GM23338 (cell line): ENCODE results near the gene BTN3A1. TPM values are rescaled to one million over a fixed set of nuclear protein-coding genes. Genes with fewer than 3 reads are reported as not detected.
A peak's percentile ranks its signal among the peaks of the same experiment; 100 is the strongest.

Experiments used
- ATAC-seq: fragments of 200-7000 bp; cut with Tn5 transposase; 3 replicates; pipeline ENCODE4 v1.9.1; 2020
- DNase-seq: peaks from one replicate; pipeline ENCODE4 v3.0.0-alpha.2; 2015; ENCODE audit warnings: low spot score
- H2AFZ ChIP-seq: fragments of 200-600 bp; sonication (generic); 2 replicates; pipeline ENCODE4 v1.8.0; 2016; ENCODE audit warnings: antibody characterized with exemption, mild to moderate bottlenecking, moderate library complexity
- H3F3A ChIP-seq: fragments of 200-600 bp; sonication (generic); replicated peaks from 2 replicates; pipeline ENCODE4 v1.8.0; 2017; ENCODE audit warnings: antibody characterized with exemption, mixed run types, low read depth
- H3K27ac ChIP-seq: fragments of 200-600 bp; sonication (generic); 2 replicates; pipeline ENCODE4 v1.6.1; 2016; ENCODE audit warnings: low read depth
- H3K27me3 ChIP-seq: fragments of 200-600 bp; sonication (generic); 2 replicates; pipeline ENCODE4 v1.8.0; 2016; ENCODE audit warnings: mild to moderate bottlenecking, mixed run types, moderate library complexity; ENCODE audit not compliant: insufficient read depth
- H3K36me3 ChIP-seq: fragments of 200-600 bp; sonication (generic); 2 replicates; pipeline ENCODE4 v1.8.0; 2016; ENCODE audit warnings: mild to moderate bottlenecking; ENCODE audit not compliant: insufficient read depth
- H3K4me1 ChIP-seq: fragments of 200-600 bp; sonication (generic); 2 replicates; pipeline ENCODE4 v1.8.0; 2016; ENCODE audit warnings: mild to moderate bottlenecking, moderate library complexity; ENCODE audit not compliant: insufficient read depth
- H3K4me2 ChIP-seq: fragments of 200-600 bp; sonication (generic); 2 replicates; pipeline ENCODE4 v1.7.1; 2017; ENCODE audit warnings: mixed run types
- H3K4me3 ChIP-seq: fragments of 200-600 bp; sonication (generic); 2 replicates; pipeline ENCODE4 v1.6.1; 2016; ENCODE audit warnings: mixed run types
- H3K79me2 ChIP-seq: fragments of 200-600 bp; sonication (generic); replicated peaks from 2 replicates; pipeline ENCODE4 v1.8.0; 2017; ENCODE audit warnings: mild to moderate bottlenecking; ENCODE audit not compliant: insufficient read depth
- H3K9me2 ChIP-seq: fragments of 200-600 bp; sonication (generic); 2 replicates; pipeline ENCODE4 v1.8.0; 2017; ENCODE audit not compliant: insufficient read depth
- H4K20me1 ChIP-seq: fragments of 200-600 bp; sonication (generic); replicated peaks from 2 replicates; pipeline ENCODE4 v1.8.0; 2017; ENCODE audit warnings: mild to moderate bottlenecking; ENCODE audit not compliant: insufficient read depth
- H3K27ac Mint-ChIP-seq: 2 replicates; pipeline ENCODE4 v1.8.0; 2020; ENCODE audit warnings: inconsistent platforms, mild to moderate bottlenecking, moderate library complexity, mixed read lengths
- H3K27me3 Mint-ChIP-seq: 3 replicates; pipeline ENCODE4 v1.8.0; 2022; ENCODE audit warnings: low read depth, mild to moderate bottlenecking, moderate library complexity, mixed read lengths, inconsistent platforms; ENCODE audit not compliant: insufficient read depth, poor library complexity
- H3K36me3 Mint-ChIP-seq: 3 replicates; pipeline ENCODE4 v1.8.0; 2021; ENCODE audit warnings: low read depth, mild to moderate bottlenecking, inconsistent platforms, moderate library complexity, mixed read lengths
- H3K4me1 Mint-ChIP-seq: 3 replicates; pipeline ENCODE4 v1.8.0; 2020; ENCODE audit warnings: mild to moderate bottlenecking, inconsistent platforms, mixed read lengths
- H3K4me3 Mint-ChIP-seq: 3 replicates; pipeline ENCODE4 v1.8.0; 2021; ENCODE audit warnings: moderate library complexity, mild to moderate bottlenecking, inconsistent platforms, mixed read lengths
- H3K9me3 Mint-ChIP-seq: 3 replicates; pipeline ENCODE4 v1.8.0; 2020; ENCODE audit warnings: moderate library complexity, mild to moderate bottlenecking, inconsistent platforms, mixed read lengths
- CREB1 ChIP-seq: fragments of 250-450 bp; sonication (Bioruptor Pico); IDR thresholded peaks from 2 replicates; pipeline ENCODE4 v1.5.0; 2020; ENCODE audit warnings: low read depth, mild to moderate bottlenecking, moderate library complexity
- CTCF ChIP-seq, 2 experiments: fragments of 200-600 bp in 1 of 2; sonication (generic) in 1 of 2; conservative IDR thresholded peaks; 2 replicates each; pipeline versions ENCODE4 v1.5.1 to v1.6.1; 2016 to 2017; ENCODE audit warnings: antibody characterized with exemption in 2 of 2, low read depth in 2 of 2, mild to moderate bottlenecking in 2 of 2, moderate library complexity in 1 of 2
- ETS1 ChIP-seq: IDR thresholded peaks from 2 replicates; pipeline ENCODE4 v1.6.1; 2016; ENCODE audit warnings: antibody characterized with exemption
- EZH2 ChIP-seq: fragments of 200-600 bp; sonication (generic); IDR thresholded peaks from one replicate; pipeline ENCODE4 v1.8.0; 2017; ENCODE audit warnings: antibody characterized with exemption, mild to moderate bottlenecking, low read depth; ENCODE audit not compliant: unreplicated experiment
- EZH2phosphoT487 ChIP-seq: fragments of 200-600 bp; sonication (generic); IDR thresholded peaks from one replicate; pipeline ENCODE4 v1.8.1; 2018; ENCODE audit warnings: antibody characterized with exemption; ENCODE audit not compliant: unreplicated experiment
- JUNB ChIP-seq: IDR thresholded peaks from one replicate; pipeline ENCODE4 v1.6.1; 2016; ENCODE audit warnings: antibody characterized with exemption; ENCODE audit not compliant: unreplicated experiment
- NANOG ChIP-seq: IDR thresholded peaks from 2 replicates; pipeline ENCODE4 v1.6.1; 2016; ENCODE audit warnings: antibody characterized with exemption, borderline replicate concordance
- POLR2AphosphoS5 ChIP-seq: IDR thresholded peaks from 2 replicates; pipeline ENCODE4 v1.6.1; 2016; ENCODE audit warnings: antibody characterized with exemption, low read depth
- STAT1 ChIP-seq: IDR thresholded peaks from one replicate; pipeline ENCODE4 v1.6.1; 2016; ENCODE audit warnings: antibody characterized with exemption; ENCODE audit not compliant: unreplicated experiment
- ZNF114 ChIP-seq: fragments of 250-450 bp; sonication (Bioruptor Pico); IDR thresholded peaks from 2 replicates; pipeline ENCODE4 v1.5.0; 2020; ENCODE audit warnings: mild to moderate bottlenecking, moderate library complexity
- ZNF331 ChIP-seq: fragments of 250-450 bp; sonication (Bioruptor Pico); IDR thresholded peaks from 2 replicates; pipeline ENCODE4 v1.5.0; 2020; ENCODE audit warnings: low read depth, mild to moderate bottlenecking, moderate library complexity
- ZNF462 ChIP-seq: fragments of 250-450 bp; sonication (Bioruptor Pico); IDR thresholded peaks from 2 replicates; pipeline ENCODE4 v1.5.0; 2020; ENCODE audit warnings: mild to moderate bottlenecking, moderate library complexity
- polyA plus RNA-seq: library from polyadenylated mRNA; unstranded; fragments of >200 nt; fragmentation: Nextera tagmentation; extraction: Ambion mirVana; gene quantifications from 2 replicates; pipeline ENCODE4 v1.2.1, GENCODE V29; 2016
- total RNA-seq: library from RNA; depleted of rRNA; stranded (reverse); fragments of >200 nt; shearing (Covaris generic); gene quantifications from 2 replicates; pipeline ENCODE4 v1.2.3, GENCODE V29; 2014
- TF ChIP-seq, protein P1 (sequence below): IDR thresholded peaks from one replicate; pipeline ENCODE4 v1.6.1; 2018; ENCODE audit warnings: antibody characterized with exemption; ENCODE audit not compliant: unreplicated experiment

Gene BTN3A1
- total and polyA plus RNA-seq, 2 experiments from 2014 or later = 2.4 to 4.0 TPM

GRCh38 chr6:26363882-26364701 lies 38.0 kb upstream of the BTN3A1 start:
- no peaks in the 10 kb centered on the region for H3K9me2 ChIP-seq
- H3K27me3 ChIP-seq = no peaks in the 10 kb centered on the region
- peak overlapping the region; percentile 55; the same call in 1 of the 2 replicates for H3K4me3 ChIP-seq
- H3K4me3 Mint-ChIP-seq = no peak overlapping the region; the same call in 2 of the 3 replicates
- no peaks in the 10 kb centered on the region for H3K4me1 Mint-ChIP-seq
- no peak overlapping the region for H3K27ac Mint-ChIP-seq
- H2AFZ ChIP-seq = peak overlapping the region; percentile 53
- no peak overlapping the region for H3K27ac ChIP-seq
- H3K4me2 ChIP-seq = peak overlapping the region; percentile 56; the same call in 1 of the 2 replicates
- H4K20me1 ChIP-seq = no peaks in the 10 kb centered on the region
- no peaks in the 10 kb centered on the region for H3K36me3 Mint-ChIP-seq
- DNase-seq = no peak
- no peaks in the 10 kb centered on the region for H3K4me1 ChIP-seq
- H3K27me3 Mint-ChIP-seq = peaks cover 7% of the 10 kb centered on the region
- H3K79me2 ChIP-seq = no peaks in the 10 kb centered on the region
- no peaks in the 10 kb centered on the region for H3F3A ChIP-seq
- TF ChIP-seq ZNF462 (CRISPR knock-in tag) (no peak), STAT1 (no peak), CREB1 (no peak), ETS1 (no peak), ZNF331 (CRISPR knock-in tag) (no peak), EZH2 (no peak), EZH2phosphoT487 (no peak), NANOG (no peak), CTCF (conservative IDR thresholded peaks at IDR 0.05; ENCODE audit: low read depth in 2 of 2) (no peak), ZNF114 (CRISPR knock-in tag) (no peak), POLR2AphosphoS5 (no peak), JUNB (no peak)
- TF ChIP-seq, protein P1, sequence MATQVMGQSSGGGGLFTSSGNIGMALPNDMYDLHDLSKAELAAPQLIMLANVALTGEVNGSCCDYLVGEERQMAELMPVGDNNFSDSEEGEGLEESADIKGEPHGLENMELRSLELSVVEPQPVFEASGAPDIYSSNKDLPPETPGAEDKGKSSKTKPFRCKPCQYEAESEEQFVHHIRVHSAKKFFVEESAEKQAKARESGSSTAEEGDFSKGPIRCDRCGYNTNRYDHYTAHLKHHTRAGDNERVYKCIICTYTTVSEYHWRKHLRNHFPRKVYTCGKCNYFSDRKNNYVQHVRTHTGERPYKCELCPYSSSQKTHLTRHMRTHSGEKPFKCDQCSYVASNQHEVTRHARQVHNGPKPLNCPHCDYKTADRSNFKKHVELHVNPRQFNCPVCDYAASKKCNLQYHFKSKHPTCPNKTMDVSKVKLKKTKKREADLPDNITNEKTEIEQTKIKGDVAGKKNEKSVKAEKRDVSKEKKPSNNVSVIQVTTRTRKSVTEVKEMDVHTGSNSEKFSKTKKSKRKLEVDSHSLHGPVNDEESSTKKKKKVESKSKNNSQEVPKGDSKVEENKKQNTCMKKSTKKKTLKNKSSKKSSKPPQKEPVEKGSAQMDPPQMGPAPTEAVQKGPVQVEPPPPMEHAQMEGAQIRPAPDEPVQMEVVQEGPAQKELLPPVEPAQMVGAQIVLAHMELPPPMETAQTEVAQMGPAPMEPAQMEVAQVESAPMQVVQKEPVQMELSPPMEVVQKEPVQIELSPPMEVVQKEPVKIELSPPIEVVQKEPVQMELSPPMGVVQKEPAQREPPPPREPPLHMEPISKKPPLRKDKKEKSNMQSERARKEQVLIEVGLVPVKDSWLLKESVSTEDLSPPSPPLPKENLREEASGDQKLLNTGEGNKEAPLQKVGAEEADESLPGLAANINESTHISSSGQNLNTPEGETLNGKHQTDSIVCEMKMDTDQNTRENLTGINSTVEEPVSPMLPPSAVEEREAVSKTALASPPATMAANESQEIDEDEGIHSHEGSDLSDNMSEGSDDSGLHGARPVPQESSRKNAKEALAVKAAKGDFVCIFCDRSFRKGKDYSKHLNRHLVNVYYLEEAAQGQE = no peak
- peak; percentile 18; the same call in 2 of the 3 replicates for ATAC-seq
- no peaks in the 10 kb centered on the region for H3K9me3 Mint-ChIP-seq
- H3K36me3 ChIP-seq = no peaks in the 10 kb centered on the region
